ENCODE data around the gene TEKT1. TPM values are rescaled to one million over a fixed set of nuclear protein-coding genes. Genes with fewer than 3 reads are reported as not detected.

TEKT1 gene
- total and polyA plus RNA-seq, 3 donors from 2014 or later: 7.0 to 61.3 (median 15.6) TPM

DNA sequence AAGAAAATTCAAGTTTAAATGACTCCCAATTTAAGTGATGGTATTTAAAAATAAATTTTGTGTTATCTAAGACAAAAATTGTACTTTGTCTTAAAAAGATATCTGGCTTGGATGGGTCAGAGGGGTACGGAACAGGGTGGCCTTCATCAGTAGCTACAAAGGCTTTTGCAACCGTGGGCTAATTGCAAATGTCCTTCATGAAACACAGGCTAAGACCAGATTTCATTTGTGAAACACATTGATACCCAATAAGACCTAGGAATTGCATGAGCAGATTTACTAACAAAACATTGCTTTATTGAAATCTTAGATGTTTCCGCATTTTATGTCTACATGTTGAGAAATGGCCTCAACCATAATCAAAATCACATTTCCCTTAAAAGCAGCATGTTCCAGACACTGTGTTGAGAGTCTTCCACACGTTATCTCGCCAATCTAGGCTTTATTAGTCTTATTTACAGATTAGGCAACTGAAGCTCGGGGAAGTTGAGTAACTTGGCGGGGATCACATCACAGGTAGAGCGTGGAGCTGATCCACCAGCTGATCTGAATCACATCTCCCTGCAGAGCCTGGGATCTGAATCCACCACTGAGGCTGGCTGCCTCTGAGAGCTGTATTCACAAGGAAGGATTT, 33.7 kb downstream of the TEKT1 start:
- no peaks in the 10 kb centered on the region for H3K9me3 ChIP-seq
- H3K4me1 ChIP-seq: no peaks in the 10 kb centered on the region
- no peak for TF ChIP-seq POLR2A (IDR thresholded peaks at IDR 0.05)
- TF ChIP-seq, protein P1, sequence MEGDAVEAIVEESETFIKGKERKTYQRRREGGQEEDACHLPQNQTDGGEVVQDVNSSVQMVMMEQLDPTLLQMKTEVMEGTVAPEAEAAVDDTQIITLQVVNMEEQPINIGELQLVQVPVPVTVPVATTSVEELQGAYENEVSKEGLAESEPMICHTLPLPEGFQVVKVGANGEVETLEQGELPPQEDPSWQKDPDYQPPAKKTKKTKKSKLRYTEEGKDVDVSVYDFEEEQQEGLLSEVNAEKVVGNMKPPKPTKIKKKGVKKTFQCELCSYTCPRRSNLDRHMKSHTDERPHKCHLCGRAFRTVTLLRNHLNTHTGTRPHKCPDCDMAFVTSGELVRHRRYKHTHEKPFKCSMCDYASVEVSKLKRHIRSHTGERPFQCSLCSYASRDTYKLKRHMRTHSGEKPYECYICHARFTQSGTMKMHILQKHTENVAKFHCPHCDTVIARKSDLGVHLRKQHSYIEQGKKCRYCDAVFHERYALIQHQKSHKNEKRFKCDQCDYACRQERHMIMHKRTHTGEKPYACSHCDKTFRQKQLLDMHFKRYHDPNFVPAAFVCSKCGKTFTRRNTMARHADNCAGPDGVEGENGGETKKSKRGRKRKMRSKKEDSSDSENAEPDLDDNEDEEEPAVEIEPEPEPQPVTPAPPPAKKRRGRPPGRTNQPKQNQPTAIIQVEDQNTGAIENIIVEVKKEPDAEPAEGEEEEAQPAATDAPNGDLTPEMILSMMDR (IDR thresholded peaks at IDR 0.05): no peak
- intact Hi-C loops (cut with DNase I; ENCODE audit: low total_unique reads): no loop called here
- DNase-seq: no peak
- H3K27ac ChIP-seq: no peak overlapping the region
- no peaks in the 10 kb centered on the region for H3K27me3 ChIP-seq
- H3K4me3 ChIP-seq: no peak overlapping the region
- WGBS, 2 donors: 80 to 83% methylated on average over 8 of the region's 8 CpGs
- no peaks in the 10 kb centered on the region for H3K36me3 ChIP-seq (ENCODE audit: low read depth, missing control alignments)

DNA sequence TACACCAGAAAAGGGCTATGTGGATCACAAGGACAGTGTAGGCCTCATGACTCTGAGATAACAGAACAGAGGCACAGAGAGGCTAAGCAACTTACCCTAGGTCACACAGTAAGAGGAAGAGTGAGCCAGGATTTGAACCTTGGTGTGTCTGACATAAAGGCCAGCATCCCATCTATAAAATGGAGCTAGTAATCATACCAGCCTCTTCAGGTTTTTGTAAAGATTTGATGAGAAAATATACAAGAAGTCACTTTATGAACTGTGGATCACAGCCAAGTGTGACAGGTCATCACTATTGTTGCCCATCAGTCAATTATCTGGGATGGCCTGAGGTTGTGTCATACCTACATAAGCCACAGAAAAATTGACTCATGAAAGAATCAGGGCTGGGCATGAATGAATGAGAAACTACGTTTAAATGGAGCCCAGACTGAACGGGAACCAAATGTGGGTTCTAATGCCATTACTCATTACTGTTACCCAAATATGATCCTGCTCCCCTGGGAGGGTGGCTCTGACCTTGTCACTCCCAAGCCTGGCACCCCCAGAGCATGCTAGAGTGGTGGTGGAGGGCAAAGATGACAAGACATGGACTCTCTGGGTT, 34.5 kb downstream of the TEKT1 start:
- WGBS, 2 donors: 74 to 93% methylated on average over 2 of the region's 2 CpGs
- Histone ChIP-seq H3K36me3 (ENCODE audit: low read depth, missing control alignments) (no peaks in the 10 kb centered on the region), H3K27me3 (no peaks in the 10 kb centered on the region), H3K27ac (no peak overlapping the region), H3K4me3 (no peak overlapping the region), H3K9me3 (no peaks in the 10 kb centered on the region), H3K4me1 (no peaks in the 10 kb centered on the region)
- intact Hi-C loops (cut with DNase I; ENCODE audit: low total_unique reads): no loop called here
- no peak for DNase-seq
- TF ChIP-seq, protein P1 (IDR thresholded peaks at IDR 0.05): no peak
- TF ChIP-seq POLR2A (IDR thresholded peaks at IDR 0.05): no peak

DNA sequence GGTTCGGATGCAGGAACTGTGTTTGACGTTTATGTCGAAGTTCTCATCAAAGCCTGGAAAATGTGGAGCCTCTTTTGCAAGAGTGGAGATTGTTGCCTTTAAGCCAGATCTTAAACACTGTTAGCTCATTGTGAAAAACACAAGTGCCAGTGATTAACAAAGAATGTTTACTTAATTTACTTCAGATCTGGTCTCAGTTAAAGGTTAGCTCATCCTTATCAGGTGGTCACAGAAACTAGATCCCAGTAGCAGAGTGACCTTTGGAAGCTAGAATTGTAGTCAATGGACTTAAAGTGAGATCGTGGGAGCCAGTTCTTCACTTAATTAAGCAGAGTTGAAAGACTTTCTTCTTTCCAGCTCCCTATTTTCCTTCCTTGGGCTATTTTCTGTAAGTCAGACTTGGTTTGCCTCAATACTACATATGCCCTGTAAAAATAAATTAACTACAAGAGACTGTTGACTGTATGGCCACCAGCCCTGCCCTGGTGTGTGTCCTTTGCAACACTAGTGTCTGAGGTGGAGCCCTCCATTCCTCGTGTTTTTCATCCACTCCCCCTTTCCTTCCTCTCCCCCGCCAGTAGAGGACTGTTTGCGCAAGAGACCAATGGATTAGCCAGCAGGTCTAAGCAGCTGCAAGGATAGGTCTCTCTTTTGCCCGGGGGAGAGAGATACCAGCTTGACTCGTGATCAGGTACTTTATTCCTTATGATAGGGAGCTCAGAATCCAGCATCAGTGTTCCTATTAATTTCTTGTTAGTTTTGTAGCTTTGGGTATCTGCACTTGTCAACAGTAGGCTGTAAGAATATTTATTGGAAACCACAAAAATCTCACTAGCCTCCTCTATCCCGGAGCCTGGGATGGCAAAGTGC, 35.3 kb downstream of the TEKT1 start:
- TF ChIP-seq, protein P1 (IDR thresholded peaks at IDR 0.05): no peak
- no peak for TF ChIP-seq POLR2A (IDR thresholded peaks at IDR 0.05)
- DNase-seq: no peak
- Histone ChIP-seq H3K4me3 (no peak overlapping the region), H3K27me3 (no peaks in the 10 kb centered on the region), H3K27ac (no peak overlapping the region), H3K9me3 (no peaks in the 10 kb centered on the region), H3K4me1 (no peaks in the 10 kb centered on the region), H3K36me3 (ENCODE audit: low read depth, missing control alignments) (no peaks in the 10 kb centered on the region)
- intact Hi-C loops (cut with DNase I; ENCODE audit: low total_unique reads): no loop called here
- 71 to 73% methylated on average over 10 of the region's 10 CpGs for WGBS, 2 donors

GRCh38 chr17:6793748-6794493, 37.6 kb downstream of the TEKT1 start:
- Histone ChIP-seq H3K27me3 (no peaks in the 10 kb centered on the region), H3K27ac (no peak overlapping the region), H3K4me3 (no peak overlapping the region), H3K36me3 (ENCODE audit: low read depth, missing control alignments) (no peaks in the 10 kb centered on the region), H3K9me3 (no peaks in the 10 kb centered on the region), H3K4me1 (no peaks in the 10 kb centered on the region)
- TF ChIP-seq, protein P1 (IDR thresholded peaks at IDR 0.05): no peak
- TF ChIP-seq POLR2A (IDR thresholded peaks at IDR 0.05): no peak
- intact Hi-C loops (cut with DNase I; ENCODE audit: low total_unique reads): no loop called here
- DNase-seq: no peak
- 80 to 85% methylated on average over 5 of the region's 5 CpGs for WGBS, 2 donors

Measured in testis (tissue), 3 donors.